SU-DHL-6 (cell line): ENCODE measurements around the gene COPE.

ENCODE experiments used
- H2AFZ ChIP-seq: fragments of 200-600 bp; sonication (generic); 2 replicates; pipeline ENCODE4 v1.6.1; 2014; ENCODE audit warnings: low read depth, mild to moderate bottlenecking, moderate library complexity, mixed read lengths, antibody characterized with exemption, low read length; ENCODE audit not compliant: severe bottlenecking
- H3F3A ChIP-seq: fragments of 200-600 bp; shearing (Covaris generic); 2 replicates; pipeline ENCODE4 v1.6.0; 2016; ENCODE audit warnings: antibody characterized with exemption, mild to moderate bottlenecking; ENCODE audit not compliant: insufficient read depth
- H3K27ac ChIP-seq: fragments of 200-600 bp; sonication (generic); 2 replicates; pipeline ENCODE4 v1.5.1; 2016; ENCODE audit warnings: low read depth, mild to moderate bottlenecking, low read length, moderate library complexity, mixed read lengths
- H3K27me3 ChIP-seq: fragments of 200-600 bp; sonication (generic), shearing (Covaris generic); 2 replicates; pipeline ENCODE4 v1.6.0; 2014; ENCODE audit warnings: mild to moderate bottlenecking, low read length
- H3K36me3 ChIP-seq: fragments of 200-600 bp; sonication (generic); 2 replicates; pipeline ENCODE4 v1.6.1; 2014; ENCODE audit warnings: mild to moderate bottlenecking, low read length, mixed read lengths
- H3K4me2 ChIP-seq: fragments of 300-600, 200-600 bp; shearing (Covaris generic), sonication (generic); 2 replicates; pipeline ENCODE4 v1.6.0; 2014; ENCODE audit warnings: low read length, low read depth, mild to moderate bottlenecking; ENCODE audit not compliant: poor library complexity, severe bottlenecking
- H3K4me3 ChIP-seq: fragments of 200-600 bp; sonication (generic); 2 replicates; pipeline ENCODE4 v1.5.1; 2014; ENCODE audit warnings: antibody characterized with exemption, low read length, mild to moderate bottlenecking, mixed read lengths; ENCODE audit not compliant: insufficient read depth, poor library complexity, severe bottlenecking
- H3K79me2 ChIP-seq: fragments of 200-600 bp; sonication (generic); 2 replicates; pipeline ENCODE4 v1.6.1; 2014; ENCODE audit warnings: mild to moderate bottlenecking, low read length, moderate library complexity; ENCODE audit not compliant: insufficient read depth
- H3K9ac ChIP-seq: fragments of 200-600 bp; sonication (generic); 2 replicates; pipeline ENCODE4 v1.7.0; 2014; ENCODE audit warnings: mild to moderate bottlenecking, low read length
- H3K9me2 ChIP-seq: fragments of 200-600 bp; sonication (generic); replicated peaks from 2 replicates; pipeline ENCODE4 v1.6.1; 2014; ENCODE audit warnings: low read length; ENCODE audit not compliant: insufficient read depth
- H3K9me3 ChIP-seq: fragments of 200-600 bp; sonication (generic); 2 replicates; pipeline ENCODE4 v1.6.1; 2014; ENCODE audit warnings: low read length, mixed read lengths; ENCODE audit not compliant: insufficient read depth
- H4K20me1 ChIP-seq: fragments of 200-600 bp; sonication (generic); 2 replicates; pipeline ENCODE4 v1.6.1; 2014; ENCODE audit warnings: low read depth, mild to moderate bottlenecking, antibody characterized with exemption, low read length, moderate library complexity, mixed read lengths
- EZH2phosphoT487 ChIP-seq: fragments of 200-600 bp; sonication (generic), shearing (Covaris generic); conservative IDR thresholded peaks from 2 replicates; pipeline ENCODE4 v1.6.1; 2018; ENCODE audit warnings: mild to moderate bottlenecking, antibody characterized with exemption, low read length, moderate library complexity, mixed read lengths
- TF ChIP-seq, protein P1 (sequence below): fragments of 200-600 bp; sonication (generic); IDR thresholded peaks from one replicate; pipeline ENCODE4 v1.5.1; 2017; ENCODE audit warnings: antibody characterized with exemption, mild to moderate bottlenecking, low read length, moderate library complexity; ENCODE audit not compliant: insufficient read depth, poor library complexity, severe bottlenecking

Gene COPE

DNA sequence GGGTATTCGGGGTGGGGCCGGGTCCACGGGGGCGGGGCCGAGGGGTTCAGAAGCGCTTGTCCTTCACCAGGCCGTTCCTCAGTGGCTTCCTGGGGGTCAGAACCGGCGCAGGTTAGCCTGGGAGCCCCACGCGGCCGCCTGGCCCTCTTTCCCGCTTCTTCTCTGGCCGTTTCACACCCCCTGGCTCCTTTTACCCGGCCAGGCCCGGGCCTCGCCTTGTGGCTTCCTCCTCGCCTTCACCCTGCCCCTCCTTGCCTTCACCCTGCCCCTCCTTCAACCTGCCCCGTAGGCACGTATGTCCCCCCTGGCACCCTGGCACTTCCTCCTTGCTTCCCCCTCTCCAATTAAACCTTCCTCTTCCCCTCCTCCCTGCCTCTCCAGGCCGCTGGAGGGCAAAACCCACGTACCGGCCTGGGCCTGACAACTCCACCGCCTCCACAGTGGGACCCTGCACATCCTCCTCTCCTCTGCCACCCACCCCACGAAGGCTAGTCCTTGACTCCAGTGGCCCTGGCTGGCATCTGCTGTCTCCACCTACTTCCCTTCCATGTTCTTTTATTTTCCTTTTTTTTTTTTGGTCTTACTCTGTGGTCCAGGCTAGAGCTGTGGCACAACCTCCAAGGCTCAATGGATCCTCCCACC lies 48.5 kb downstream of the COPE start:
- H3F3A ChIP-seq, result no peaks in the 10 kb centered on the region
- no peak overlapping the region for H3K4me2 ChIP-seq
- no peaks in the 10 kb centered on the region for H4K20me1 ChIP-seq
- peaks cover 4% of the 10 kb centered on the region; the same call in 1 of the 2 replicates for H3K36me3 ChIP-seq
- TF ChIP-seq, protein P1, sequence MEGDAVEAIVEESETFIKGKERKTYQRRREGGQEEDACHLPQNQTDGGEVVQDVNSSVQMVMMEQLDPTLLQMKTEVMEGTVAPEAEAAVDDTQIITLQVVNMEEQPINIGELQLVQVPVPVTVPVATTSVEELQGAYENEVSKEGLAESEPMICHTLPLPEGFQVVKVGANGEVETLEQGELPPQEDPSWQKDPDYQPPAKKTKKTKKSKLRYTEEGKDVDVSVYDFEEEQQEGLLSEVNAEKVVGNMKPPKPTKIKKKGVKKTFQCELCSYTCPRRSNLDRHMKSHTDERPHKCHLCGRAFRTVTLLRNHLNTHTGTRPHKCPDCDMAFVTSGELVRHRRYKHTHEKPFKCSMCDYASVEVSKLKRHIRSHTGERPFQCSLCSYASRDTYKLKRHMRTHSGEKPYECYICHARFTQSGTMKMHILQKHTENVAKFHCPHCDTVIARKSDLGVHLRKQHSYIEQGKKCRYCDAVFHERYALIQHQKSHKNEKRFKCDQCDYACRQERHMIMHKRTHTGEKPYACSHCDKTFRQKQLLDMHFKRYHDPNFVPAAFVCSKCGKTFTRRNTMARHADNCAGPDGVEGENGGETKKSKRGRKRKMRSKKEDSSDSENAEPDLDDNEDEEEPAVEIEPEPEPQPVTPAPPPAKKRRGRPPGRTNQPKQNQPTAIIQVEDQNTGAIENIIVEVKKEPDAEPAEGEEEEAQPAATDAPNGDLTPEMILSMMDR, result no peak
- TF ChIP-seq EZH2phosphoT487, result no peak
- no peaks in the 10 kb centered on the region for H3K9me2 ChIP-seq
- H3K27ac ChIP-seq, result no peak overlapping the region
- no peaks in the 10 kb centered on the region for H3K79me2 ChIP-seq
- no peak overlapping the region for H3K9ac ChIP-seq
- no peak overlapping the region for H2AFZ ChIP-seq
- no peaks in the 10 kb centered on the region for H3K9me3 ChIP-seq
- no peak overlapping the region for H3K4me3 ChIP-seq
- H3K27me3 ChIP-seq, result no peaks in the 10 kb centered on the region

GRCh38 chr19:18869781-18870530 lies 49.2 kb downstream of the COPE start:
- Histone ChIP-seq H3K4me2 (no peak overlapping the region), H3F3A (no peaks in the 10 kb centered on the region)

DNA sequence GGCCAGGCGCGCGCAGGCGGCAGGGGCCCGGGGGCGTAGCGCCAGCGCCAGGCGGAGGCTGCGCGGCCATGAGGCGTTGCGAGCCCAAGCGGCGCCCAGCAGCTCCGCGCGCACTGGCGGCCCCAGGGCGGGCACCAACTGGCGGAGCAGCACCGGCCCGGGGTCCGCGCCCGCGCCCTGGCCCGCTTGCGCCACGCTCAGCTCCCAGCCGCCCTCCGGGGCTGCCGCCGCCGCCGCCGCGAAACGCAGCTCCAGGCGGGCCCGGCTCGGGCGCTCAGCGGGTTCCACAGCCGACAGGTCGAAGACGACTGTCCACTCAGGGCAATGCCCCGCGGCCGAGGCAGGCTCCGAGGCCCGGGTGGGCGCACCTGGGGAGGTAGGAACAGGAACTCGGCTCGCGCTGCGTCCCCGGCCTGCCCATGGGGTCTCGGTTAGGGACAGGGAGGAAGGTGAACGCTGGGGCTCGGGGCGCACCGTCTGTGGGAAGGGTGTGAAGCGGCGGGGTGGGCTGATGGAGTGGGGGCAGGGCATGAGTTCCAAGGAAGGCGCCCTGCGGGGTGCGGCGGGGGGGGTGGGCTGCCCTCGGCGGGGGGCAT lies 50.1 kb downstream of the COPE start:
- no peaks in the 10 kb centered on the region for H3K9me2 ChIP-seq
- no peaks in the 10 kb centered on the region for H3K79me2 ChIP-seq
- no peak overlapping the region for H2AFZ ChIP-seq
- H3K9me3 ChIP-seq, result no peaks in the 10 kb centered on the region
- no peak overlapping the region for H3K4me2 ChIP-seq
- H4K20me1 ChIP-seq, result no peaks in the 10 kb centered on the region
- no peak overlapping the region for H3K27ac ChIP-seq
- TF ChIP-seq EZH2phosphoT487, result no peak
- TF ChIP-seq, protein P1, result no peak
- no peak overlapping the region for H3K9ac ChIP-seq
- H3K27me3 ChIP-seq, result no peaks in the 10 kb centered on the region
- H3K4me3 ChIP-seq, result no peak overlapping the region
- no peaks in the 10 kb centered on the region for H3F3A ChIP-seq
- H3K36me3 ChIP-seq, result peaks cover 4% of the 10 kb centered on the region; the same call in 1 of the 2 replicates

More at GRCh38 chr19:18869781-18870530, 49.2 kb downstream of the COPE start:
- H2AFZ ChIP-seq, result no peak overlapping the region
- TF ChIP-seq, protein P1, result no peak
- TF ChIP-seq EZH2phosphoT487, result no peak
- no peak overlapping the region for H3K27ac ChIP-seq
- H4K20me1 ChIP-seq, result no peaks in the 10 kb centered on the region
- no peaks in the 10 kb centered on the region for H3K27me3 ChIP-seq
- H3K4me3 ChIP-seq, result no peak overlapping the region
- no peaks in the 10 kb centered on the region for H3K79me2 ChIP-seq
- peaks cover 4% of the 10 kb centered on the region; the same call in 1 of the 2 replicates for H3K36me3 ChIP-seq
- H3K9me3 ChIP-seq, result no peaks in the 10 kb centered on the region
- no peaks in the 10 kb centered on the region for H3K9me2 ChIP-seq
- H3K9ac ChIP-seq, result no peak overlapping the region
